ENCODE data around the gene VPS45.

The VPS45 gene

DNA sequence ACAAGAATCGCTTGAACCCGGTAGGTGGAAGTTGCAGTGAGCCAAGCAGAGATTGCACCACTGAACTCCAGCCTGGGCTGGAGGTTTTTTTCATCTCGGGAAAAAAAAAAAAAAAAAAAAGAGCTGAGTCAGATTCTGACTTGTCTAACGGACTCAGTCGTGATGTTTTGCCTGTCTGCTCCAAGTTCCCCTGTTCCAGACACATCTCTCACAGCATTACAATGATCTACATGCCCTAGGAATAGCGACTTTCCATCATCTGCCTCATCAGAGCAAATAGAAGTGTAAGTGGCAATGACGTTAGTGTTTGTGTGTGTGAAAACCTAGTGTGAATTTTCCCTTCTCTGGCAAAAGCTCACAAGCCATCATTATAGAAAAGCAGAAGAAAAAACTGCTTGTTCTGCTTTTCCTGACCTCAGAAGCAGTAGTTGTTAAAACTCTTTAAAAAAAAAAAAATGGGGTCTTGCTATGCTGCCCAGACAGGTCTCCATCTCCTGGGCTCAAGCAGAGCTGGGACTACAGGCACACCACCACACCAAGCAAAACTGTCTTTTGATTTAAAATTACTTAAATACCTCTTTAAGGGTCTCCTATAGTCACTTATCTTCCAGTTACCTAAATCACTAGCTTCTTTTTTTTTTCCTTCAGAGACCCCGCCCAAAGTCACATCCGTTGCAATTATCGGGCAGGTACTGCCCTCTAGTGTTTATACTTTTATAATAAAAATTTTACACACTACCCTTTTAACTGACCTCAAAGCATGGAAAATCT is 119.4 kb downstream of the VPS45 start:
- no peak overlapping the region for H3K4me3 ChIP-seq (ENCODE audit: low read depth, low read length)
- H3K36me3 ChIP-seq = no peaks in the 10 kb centered on the region
- H3K27me3 ChIP-seq = no peaks in the 10 kb centered on the region
- no peaks in the 10 kb centered on the region for H3K9me3 ChIP-seq
- TF ChIP-seq, protein P1, sequence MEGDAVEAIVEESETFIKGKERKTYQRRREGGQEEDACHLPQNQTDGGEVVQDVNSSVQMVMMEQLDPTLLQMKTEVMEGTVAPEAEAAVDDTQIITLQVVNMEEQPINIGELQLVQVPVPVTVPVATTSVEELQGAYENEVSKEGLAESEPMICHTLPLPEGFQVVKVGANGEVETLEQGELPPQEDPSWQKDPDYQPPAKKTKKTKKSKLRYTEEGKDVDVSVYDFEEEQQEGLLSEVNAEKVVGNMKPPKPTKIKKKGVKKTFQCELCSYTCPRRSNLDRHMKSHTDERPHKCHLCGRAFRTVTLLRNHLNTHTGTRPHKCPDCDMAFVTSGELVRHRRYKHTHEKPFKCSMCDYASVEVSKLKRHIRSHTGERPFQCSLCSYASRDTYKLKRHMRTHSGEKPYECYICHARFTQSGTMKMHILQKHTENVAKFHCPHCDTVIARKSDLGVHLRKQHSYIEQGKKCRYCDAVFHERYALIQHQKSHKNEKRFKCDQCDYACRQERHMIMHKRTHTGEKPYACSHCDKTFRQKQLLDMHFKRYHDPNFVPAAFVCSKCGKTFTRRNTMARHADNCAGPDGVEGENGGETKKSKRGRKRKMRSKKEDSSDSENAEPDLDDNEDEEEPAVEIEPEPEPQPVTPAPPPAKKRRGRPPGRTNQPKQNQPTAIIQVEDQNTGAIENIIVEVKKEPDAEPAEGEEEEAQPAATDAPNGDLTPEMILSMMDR (IDR thresholded peaks at IDR 0.05; ENCODE audit: low read depth, low read length) = peak; percentile 55
- peak; percentile 14 for DNase-seq
- H3K4me1 ChIP-seq = no peaks in the 10 kb centered on the region

DNA sequence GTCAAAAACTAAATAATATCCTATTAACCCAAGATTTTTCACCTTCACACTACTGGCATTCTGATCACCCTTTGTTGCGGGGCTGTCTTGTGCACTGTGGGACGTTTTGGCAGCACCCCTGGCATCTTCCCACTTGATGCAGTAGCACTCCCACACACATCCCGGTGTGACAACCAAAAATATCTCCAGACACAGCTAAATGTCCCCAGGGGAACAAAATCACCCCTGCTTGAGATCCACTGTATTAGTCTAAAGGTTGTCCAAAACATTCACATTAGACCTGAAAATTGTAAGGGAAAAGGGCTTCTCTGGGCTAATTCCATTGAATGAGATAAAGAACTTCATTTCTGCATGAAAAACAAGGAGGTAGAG is 120.0 kb downstream of the VPS45 start:
- TF ChIP-seq, protein P1 (IDR thresholded peaks at IDR 0.05; ENCODE audit: low read depth, low read length) = no peak; the same call in 1 of the 2 replicates
- no peaks in the 10 kb centered on the region for H3K4me1 ChIP-seq
- H3K36me3 ChIP-seq = no peaks in the 10 kb centered on the region
- no peak for DNase-seq
- no peaks in the 10 kb centered on the region for H3K27me3 ChIP-seq
- no peak overlapping the region for H3K4me3 ChIP-seq (ENCODE audit: low read depth, low read length)
- no peaks in the 10 kb centered on the region for H3K9me3 ChIP-seq

DNA sequence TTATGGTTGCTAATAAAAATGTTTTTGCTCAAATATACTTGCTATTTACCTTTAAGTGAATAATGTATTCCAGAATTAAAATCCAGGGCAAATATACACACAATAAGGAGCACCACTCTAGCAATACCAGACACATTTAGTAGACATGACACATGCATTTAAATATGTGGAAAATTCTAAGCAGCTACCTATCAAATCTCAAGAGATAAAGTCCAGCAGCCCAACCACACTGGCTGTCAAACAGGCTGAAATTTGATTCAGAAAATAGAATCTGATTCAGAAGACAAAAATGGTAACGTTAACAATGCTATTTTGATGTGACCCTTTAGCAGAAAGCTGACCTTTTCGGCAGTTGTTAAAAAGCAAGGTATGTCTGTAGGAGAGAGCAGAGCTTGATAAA is 124.4 kb downstream of the VPS45 start:
- no peak for DNase-seq
- no peaks in the 10 kb centered on the region for H3K27me3 ChIP-seq
- no peaks in the 10 kb centered on the region for H3K4me1 ChIP-seq
- H3K4me3 ChIP-seq (ENCODE audit: low read depth, low read length) = no peak overlapping the region
- TF ChIP-seq, protein P1 (IDR thresholded peaks at IDR 0.05; ENCODE audit: low read depth, low read length) = no peak
- no peaks in the 10 kb centered on the region for H3K9me3 ChIP-seq
- no peaks in the 10 kb centered on the region for H3K36me3 ChIP-seq

DNA sequence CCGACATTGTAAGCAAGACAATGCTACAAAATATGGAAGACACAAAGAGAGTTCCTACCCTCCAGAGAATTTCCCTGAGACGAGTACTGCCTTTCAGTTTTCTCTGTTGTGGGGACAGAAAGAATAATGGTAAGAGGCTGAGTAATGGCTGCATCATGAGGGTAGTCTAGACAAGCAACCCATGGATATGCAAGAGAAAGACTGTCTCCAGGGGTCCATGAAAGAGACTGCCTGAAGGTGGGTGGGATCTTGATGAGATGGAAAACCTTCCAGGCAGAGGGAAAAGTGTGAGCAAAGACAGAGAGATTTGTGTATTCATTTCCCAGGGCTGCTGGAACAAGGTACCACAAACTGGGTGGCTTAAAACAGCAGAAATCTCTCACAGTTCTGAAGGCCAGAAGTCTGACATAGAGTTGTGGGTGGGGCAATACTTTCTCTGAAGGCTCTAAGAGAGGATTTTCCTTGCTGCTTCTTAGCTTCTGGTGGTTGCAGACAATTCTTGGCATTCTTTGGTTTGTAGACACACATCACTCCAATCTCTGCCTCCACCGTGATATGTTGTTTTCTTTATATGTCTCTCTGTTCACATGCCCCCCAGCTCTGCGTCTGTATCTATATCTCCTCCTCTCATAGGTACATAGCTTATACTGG is 126.9 kb downstream of the VPS45 start:
- no peaks in the 10 kb centered on the region for H3K36me3 ChIP-seq
- TF ChIP-seq, protein P1 (IDR thresholded peaks at IDR 0.05; ENCODE audit: low read depth, low read length) = no peak
- H3K4me1 ChIP-seq = no peaks in the 10 kb centered on the region
- H3K9me3 ChIP-seq = no peaks in the 10 kb centered on the region
- no peak overlapping the region for H3K4me3 ChIP-seq (ENCODE audit: low read depth, low read length)
- no peaks in the 10 kb centered on the region for H3K27me3 ChIP-seq
- DNase-seq = no peak

Measured in BE2C (cell line).